Hepatocyte (in vitro differentiated cells): ENCODE results near the gene MEA1.

Experiments used
- CTCF ChIP-seq: fragments of 200-600 bp; sonication (generic); IDR thresholded peaks from 2 replicates; pipeline ENCODE4 v1.5.1; 2016; ENCODE audit warnings: antibody characterized with exemption, mild to moderate bottlenecking; ENCODE audit not compliant: poor library complexity
- EZH2 ChIP-seq: fragments of 200-600 bp; sonication (generic); IDR thresholded peaks from 2 replicates; pipeline ENCODE4 v1.6.1; 2016; ENCODE audit warnings: antibody characterized with exemption, mild to moderate bottlenecking, borderline replicate concordance

- TF ChIP-seq EZH2 = no peak
- TF ChIP-seq CTCF = no peak
These were observed 41.9 kb downstream of the MEA1 start for GRCh38 chr6:42971746-42972327.
